B cell (primary cell): ENCODE results near the gene SDR42E1.

ENCODE experiments used
- CTCF ChIP-seq: fragments of 200-600 bp; IDR thresholded peaks from one replicate; pipeline ENCODE4 v1.8.0; 2022; ENCODE audit warnings: antibody characterized with exemption, mild to moderate bottlenecking
- EZH2 ChIP-seq: IDR thresholded peaks from 2 replicates; pipeline ENCODE4 v1.6.1; 2012; ENCODE audit warnings: borderline replicate concordance, low read depth, mild to moderate bottlenecking, moderate library complexity, low read length; ENCODE audit not compliant: insufficient read depth, poor library complexity, severe bottlenecking

DNA sequence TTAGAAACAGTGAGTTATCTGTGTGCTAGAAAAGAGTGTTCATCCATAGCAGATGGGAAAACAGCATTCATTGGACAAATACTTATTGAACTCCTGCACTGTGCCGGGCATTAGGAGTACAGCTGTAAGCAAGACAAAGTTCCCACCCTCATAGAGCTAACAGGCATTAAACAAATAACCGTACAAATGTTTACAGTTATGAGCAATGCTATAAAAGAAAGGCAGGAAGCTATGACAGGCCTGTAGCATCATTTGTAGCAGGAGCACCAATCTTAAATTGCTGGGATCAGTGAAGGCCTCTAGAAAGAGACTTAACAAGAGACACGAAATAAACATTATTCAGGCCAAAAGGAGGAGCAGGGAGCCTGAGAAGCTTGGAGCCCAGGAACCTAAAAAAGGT, 15.6 kb downstream of the SDR42E1 start:
- TF ChIP-seq CTCF (no peak), EZH2 (no peak)
